Activated T-helper 9 cell treated with anti-CD3 and anti-CD28 coated beads, Interleukin-2, amount 50 U/mL, for 16 hours (primary cell): ENCODE results near the gene DHRS7C.

Experiments
- DNase-seq: peaks from one replicate; pipeline ENCODE4 v3.0.0-alpha.2; 2020; ENCODE audit warnings: low read depth

DHRS7C gene, protein sequence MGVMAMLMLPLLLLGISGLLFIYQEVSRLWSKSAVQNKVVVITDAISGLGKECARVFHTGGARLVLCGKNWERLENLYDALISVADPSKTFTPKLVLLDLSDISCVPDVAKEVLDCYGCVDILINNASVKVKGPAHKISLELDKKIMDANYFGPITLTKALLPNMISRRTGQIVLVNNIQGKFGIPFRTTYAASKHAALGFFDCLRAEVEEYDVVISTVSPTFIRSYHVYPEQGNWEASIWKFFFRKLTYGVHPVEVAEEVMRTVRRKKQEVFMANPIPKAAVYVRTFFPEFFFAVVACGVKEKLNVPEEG

DNA sequence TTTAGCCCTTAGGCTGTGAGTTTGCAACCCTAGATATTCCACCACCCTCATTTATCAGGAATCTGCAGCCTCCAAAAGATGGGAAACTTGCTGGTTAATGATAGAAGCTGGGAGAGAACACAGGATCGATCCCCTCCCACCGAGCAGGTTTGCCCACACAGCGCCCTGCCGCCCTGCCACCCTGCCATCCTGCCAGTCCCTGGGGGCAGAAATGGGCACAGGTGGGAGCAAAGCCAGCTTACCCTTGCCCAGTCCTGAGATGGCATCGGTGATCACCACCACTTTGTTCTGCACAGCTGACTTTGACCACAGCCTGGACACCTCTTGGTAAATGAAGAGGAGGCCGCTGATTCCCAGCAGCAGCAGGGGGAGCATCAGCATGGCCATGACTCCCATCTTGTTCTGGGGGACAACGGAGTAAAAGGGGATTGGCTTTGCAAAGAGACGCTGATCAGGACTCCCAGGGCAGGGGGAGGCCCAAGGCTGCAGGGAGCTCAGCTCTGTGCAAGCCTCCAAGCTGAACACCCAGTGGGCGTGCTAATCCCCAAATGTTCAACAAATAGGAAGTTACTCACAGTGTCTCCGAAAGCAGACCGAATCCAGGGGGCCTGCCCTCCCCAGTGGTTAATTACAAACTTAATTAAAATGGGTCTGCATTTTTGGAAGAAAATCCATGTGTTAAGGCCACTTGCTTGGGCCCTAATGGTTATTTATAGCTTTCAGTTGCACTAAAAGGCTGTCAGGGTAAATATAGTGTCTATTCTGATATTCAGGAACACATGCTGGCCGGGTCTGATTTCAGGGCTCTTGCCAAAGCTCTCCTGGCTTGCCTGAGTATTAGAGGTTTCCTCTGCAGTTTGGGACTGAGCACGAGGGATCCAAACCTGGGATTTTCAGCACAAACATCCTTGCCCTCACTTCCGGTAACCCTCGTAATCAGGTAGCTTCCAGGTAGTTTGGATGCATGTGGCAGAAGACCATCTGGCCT lies at the start of gene DHRS7C:
Gene DHRS7C (minus strand): TSS at position 704 of the 988 bp plus-strand sequence. CDS start 308 bp downstream, at position 396.
- no peak for DNase-seq

DNA sequence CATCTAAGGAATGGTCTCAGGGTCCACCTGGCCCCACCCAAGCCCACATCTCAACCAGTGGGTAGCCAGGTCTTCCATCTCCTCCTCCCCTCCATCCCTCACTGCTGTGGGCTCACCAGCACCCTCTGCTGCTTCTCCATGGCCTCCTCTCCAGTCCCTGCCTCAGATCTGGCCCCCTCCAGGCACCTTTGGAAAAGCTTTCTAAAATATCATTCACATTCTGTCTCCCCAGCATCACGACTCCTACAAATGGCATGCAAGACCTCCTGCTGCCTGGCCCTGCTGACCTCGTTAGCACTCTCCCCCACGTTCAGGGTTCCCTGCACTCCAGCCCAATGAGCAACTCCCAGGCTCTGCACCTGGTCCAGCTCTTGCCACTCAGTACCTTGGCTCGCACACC lies 48.0 kb upstream of the DHRS7C start:
- no peak for DNase-seq

DNA sequence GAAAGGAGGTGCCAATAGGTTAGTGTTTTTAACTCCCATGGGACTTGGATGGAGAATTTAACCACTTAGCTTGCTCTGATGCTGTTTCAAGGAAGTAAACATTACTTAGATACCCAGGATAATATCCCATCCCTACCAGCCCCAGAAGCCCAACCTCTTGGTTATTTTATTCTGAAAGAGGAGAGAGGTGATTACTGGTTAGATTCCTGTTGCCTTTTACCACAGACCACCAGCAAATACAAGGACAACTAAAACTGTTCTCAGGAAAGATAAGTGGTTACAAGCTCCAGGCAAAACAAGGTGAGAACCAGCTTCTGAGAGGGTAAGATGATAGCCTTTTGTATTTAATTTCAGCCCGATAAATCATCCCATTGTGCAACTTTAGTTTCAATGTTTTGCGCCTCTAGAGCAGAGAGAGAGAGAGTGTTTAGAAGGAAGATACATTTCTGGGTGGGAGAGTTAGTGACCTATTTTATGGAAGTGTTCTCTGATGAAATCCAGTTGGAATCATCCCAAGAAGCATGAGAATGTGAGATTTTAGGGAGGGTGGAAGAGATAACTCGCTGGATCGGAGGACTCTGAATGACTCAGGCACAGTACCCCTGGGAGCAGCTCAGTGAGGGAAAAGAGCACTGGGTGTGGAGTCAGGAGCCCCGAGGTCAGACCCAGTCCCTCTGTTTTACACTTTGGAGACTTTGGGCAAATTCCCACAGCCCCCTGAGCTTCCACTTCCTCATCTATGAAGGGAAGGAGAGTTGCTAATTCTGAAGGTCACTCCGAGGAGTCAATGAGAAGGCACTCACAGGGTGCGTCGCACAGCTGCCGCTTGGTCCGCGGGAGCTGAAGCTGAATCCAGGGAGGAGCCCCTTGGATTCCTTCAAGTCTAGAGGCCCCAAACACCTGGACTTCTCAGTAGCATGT lies 46.4 kb upstream of the DHRS7C start:
- DNase-seq: no peak

DNA sequence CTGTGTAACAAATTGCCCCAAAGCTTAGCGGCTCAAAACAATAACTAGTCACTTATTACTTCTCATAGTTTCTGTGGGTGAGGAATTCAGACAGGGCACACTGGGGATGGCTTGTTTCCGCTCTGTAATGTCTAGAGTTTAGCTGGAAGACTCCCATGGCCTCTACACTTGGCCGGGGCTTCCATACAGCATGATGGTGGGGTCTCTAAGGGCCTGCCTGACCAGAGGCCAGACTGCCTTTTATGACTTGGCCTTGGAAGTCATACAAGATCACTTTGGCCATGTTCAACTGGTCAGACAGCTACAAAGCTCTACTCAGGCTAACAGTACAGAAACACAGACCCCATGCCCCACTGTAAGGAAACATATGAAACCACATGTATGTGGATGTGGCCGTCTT lies 42.5 kb upstream of the DHRS7C start:
- DNase-seq: no peak

DNA sequence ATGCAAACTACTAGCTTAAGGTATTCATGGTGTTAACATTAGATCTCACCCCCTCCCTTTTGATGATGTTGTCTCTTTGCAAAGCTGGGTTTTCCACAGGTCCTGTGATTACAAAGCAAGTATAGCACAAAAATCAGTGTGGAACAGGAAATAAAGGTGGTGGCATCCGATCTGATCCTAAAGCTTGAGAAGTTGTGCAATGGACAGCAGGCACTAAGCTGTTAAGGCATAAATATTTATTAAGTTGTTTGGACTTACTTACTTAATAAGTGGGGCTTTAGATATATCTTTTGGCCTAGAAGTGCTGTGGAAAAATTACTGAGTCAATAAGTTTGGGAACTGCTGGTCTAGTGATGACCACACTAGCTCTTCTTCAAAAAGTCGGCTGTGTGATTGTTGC lies 39.3 kb upstream of the DHRS7C start:
- DNase-seq: no peak

DNA sequence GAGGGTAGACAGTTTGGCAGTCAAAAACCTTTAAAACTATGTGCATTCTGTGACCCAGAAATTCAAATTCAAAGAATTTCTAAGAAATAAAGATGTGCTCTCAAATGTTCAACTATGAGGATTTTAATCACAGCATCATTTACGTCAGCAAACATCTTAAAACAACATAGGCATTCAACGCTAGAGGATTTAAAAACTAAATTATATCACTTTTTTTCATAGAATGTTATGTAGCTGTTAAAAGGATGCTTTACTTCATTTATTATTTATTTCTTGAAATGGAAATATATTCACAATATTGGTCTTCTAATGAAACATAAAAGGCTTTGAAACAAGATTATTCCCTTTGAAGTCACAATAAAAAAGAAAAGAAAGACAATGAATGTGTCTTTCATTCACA lies 38.0 kb upstream of the DHRS7C start:
- DNase-seq: no peak

DNA sequence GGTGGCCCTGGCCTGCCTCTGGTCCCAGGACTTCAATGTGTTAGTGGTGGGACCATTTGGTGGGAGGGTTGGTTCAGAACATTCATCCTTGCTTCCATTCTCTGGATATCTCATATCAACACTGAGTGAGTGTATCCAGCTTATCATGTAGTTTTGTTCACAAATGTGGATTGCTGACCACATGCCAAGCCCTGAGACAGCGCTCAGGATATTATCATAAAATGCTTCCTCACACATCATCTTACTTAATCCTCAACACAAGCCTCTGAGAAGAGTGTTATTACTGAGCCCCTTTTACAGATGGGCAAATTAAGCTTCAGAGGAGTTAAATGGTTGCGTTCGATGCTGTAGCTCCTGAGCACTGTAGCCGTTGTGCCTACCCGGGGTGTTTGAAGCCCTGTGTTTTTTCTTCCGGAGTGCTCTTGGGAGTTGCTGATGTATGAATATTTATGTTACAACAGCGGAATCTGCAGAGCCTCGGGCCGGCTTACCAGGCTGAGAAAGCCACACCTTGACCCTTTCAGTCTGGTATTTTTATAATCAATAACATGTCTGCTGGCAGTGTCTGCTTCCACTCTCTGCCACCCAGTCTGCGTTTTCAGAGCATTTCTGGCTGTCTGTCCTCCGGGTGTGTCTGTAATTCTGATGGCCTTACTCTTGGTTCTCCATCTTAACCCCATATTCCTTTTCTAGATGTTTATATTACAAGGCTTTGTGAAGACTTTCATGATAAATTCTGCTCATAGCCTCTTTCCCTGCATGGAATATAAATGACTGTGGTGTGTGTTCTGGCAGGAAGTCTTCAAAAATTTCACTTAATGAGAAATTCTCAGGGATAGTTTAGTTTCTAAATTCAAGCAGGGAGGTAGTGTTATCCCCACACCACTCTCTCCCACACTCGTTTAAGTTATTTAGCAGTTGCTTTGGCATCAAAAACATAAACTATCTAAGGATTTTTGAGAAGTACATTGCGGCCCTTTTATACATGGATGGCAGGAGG lies 37.2 kb upstream of the DHRS7C start:
- no peak for DNase-seq

DNA sequence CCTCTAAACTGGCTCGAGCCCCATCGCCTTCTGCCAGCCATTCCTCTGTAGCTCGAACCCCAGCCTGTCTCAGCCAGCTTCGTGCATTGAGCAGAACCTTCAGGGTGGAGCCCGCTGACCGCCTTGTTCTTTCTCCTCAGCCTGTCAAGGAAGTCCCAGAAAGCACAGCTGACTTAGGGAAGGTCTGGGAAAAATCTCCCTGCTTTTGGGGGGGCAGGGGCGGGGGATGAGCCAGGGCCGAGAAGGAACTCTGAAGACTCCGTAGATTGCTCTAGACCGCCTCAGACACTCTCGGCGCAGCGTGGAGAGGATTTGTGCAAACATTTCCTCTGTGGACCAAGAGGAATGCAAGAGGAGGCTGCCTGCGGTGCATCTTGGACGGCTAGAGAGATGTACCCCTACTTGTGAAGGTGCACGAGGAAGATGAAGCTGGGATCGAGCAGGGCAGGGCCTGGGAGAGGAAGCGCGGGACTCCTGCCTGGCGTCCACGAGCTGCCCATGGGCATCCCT lies 34.3 kb upstream of the DHRS7C start, which contains the start of gene GLP2R:
Gene GLP2R (plus strand): TSS at position 284 of the 510 bp plus-strand sequence. CDS start 140 bp downstream, at position 424.
- no peak for DNase-seq

DNA sequence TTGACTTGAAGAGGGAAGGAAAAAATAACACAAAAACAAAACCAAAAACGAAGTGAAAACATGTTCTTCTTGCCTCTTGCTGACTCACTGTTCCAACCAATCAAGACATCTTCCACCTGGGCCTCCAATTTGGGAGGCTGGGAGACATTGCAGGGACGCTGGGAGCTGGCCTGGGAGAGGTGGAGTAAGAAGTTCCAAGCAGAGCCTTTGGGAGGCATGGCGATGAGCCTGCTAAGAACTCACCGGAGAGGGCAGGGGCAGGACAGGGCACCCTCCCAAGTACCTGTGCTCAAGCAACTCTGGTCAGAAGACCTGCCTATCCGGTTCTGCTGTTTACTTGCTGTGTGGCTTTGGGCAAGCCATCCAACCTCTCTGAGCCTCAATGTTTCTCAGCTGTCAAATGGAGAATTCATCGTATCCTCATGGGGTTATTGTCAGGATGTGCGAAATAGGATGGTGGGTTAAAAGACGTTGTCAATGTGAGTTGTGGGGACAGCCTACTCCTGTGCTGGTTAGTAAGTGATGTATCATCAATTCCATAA lies 33.5 kb upstream of the DHRS7C start:
- no peak for DNase-seq

DNA sequence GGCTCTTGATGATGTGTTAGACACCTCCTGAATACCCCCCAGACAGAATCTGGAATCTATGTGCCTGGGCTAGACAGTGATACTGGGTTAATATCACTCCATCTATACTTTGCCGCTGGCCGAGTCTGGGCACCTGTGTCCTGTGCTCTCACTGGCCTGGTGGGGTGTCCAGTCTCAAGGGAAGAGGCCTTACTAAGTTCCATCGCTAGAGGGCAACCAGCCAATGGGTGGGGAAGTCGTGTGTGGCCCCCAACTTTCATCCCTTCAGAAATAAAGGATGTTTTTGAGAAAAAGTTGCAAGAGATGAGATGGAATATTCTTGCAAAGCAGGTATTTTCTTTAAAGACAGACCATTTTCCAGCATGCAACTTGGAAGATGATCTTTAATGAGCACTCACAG lies 32.7 kb upstream of the DHRS7C start:
- DNase-seq: no peak

DNA sequence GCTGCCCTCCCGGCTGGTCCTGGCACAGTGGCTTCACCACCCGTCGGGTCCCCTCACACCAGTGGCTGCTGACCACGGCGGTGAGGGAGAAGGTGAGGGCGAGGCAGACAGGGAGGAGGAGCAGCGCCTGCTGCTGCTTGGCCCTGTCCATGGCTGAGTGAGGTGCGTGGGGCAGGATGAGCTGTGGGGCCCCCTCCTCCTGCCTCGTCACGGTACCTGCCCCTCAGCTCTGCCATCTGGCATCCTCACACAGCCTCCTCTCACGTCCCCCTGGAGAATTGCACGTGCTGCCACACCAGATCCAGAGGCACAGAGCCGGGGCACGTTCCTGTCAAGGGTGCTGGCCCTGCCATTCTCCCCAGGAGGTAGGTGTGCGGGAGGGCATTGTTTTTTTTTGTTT lies 30.5 kb upstream of the DHRS7C start, which contains the start of gene GSG1L2:
Gene GSG1L2 (minus strand): TSS at position 159 of the 400 bp plus-strand sequence. CDS start 8 bp downstream, at position 151.
- DNase-seq: no peak

DNA sequence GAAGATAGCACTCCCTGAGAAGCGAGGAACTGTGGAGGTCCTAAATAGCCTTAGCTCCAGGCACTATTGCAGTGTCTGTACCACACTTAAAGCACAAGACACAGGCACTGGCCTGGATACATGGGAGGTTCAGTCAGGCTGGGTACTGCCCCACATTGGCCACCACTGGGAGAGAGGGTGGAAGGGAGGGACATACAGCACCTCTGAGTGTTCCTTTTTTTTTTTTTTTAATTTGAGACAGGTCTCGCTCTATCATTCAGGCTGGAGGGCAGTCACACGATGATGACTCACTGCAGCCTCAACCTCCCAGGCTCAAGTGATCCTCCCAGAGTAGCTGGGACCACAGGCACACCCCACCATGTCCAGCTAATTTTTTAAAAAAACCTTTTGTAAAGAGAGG lies 29.1 kb upstream of the DHRS7C start:
- DNase-seq: no peak

DNA sequence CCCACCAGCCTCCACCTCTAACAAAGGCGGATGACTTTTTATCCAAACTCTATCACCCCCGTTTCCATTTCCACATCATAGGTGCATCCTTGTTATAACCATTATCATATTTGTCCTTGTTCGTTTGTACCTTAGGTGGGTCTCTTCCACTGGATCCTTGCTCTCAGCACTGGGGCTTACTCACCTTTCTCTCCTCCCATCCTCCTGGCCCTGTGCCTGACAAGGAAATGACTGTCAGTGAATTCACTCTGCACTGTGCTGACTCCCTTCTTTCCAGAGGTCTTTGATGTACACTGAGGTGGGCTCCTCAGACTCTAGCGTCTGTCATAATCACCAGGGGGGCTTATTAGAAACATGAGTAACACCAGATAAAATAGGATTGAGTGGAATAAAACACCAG lies 27.4 kb upstream of the DHRS7C start:
- no peak for DNase-seq

DNA sequence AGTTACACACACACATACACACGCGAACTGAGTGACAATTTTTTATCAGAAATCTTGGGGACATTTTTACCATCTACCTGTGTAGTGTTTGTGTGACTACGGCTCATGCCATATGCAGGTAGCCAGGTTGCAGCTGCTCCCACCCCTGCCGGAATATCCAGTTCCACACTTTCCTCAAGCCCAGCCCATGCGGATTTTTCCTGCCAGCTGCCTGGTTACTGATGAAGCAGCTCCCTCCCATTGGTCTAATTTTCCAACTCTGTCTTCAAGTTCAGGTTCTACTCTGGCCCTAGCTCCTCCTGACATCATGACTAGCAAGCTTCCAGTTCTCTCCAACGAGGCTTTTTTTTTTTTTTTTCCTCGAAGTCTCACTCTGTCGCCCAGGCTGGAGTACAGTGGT lies 25.7 kb upstream of the DHRS7C start:
- DNase-seq: no peak

DNA sequence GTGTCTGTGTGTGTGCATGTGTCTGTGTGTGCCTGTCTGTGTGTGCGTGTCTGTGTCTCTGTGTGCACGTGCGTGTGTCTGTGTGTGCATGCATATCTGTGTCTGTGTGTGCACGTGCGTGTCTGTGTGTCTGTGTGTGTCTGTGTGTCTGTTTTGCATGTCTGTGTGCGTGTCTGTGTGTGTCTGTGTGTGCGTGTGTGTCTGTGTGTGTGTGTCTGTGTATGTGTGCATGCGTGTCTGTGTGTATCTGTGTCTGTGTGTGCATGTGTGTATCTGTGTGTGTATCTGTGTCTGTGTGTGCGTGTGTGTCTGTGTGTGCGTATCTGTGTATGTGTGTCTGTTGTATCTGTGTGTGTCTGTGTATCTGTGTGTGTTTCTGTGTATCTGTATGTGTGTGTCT lies 25.1 kb upstream of the DHRS7C start:
- no peak for DNase-seq

DNA sequence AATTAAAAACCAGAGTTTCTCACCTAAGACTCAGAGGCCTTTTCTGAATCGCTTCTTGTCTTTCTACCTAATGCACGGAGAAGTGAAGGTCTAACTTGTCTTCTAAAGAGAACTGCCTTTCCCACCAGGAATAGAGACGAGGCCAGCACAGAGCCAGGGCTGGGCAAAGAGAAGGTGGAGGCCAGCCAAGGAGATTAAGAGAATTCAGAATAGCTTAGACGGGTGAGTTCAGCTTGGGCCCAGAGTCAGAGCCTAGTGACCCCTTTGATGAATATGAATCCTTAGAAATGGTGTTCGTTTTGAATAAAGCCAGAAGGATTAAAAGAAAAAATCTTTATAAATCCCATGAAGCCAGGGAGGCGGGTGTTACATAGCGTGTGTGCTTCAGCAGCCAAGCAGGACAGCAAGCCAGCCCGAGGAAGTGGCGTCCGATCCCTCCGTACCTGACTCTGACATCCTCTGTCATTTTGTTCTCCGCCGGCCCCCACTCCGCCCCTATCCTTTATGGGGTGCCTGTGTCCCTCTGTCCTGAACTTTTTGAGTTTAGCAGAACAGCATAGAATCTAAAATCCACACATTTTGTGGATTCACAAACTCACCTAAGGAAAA lies 23.0 kb upstream of the DHRS7C start:
- DNase-seq: no peak

DNA sequence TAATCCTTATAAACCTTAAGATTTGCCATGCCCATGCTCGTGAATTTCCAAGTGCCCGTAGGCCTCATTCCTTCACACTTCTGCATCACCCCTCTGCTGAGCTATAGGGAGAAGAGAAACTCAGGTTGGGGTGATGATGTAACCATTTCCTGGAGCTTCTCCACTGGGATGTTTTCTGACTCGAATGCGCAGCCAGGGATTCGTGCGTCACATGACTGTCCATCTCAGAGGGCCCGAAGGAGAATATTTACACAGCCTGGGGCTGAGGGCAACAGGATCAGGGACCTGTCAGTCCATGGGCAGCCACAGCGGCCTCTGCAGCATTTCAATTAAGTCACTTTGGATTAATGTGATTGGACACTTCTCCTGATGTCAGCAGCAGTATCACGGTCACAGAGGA lies 21.8 kb upstream of the DHRS7C start:
- no peak for DNase-seq

DNA sequence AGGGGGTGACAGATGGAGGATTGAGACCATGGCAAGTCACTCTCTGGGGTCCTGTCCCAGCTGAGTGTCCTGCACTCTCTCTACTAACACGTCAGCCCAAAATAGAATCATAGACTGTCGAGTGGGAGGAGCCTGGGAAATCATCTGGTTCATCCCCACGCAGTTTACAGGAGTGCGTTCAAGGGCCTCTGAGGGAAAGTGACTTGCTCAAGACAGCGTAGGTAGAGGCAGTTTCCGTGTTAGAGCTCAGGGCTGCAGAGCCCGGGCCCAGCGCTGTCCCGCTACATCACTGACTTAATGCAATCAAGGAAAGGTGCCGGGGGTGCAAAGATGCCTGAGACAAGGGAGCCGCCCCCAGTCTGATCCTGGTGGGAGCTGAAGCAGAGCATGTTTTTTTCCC lies 20.1 kb upstream of the DHRS7C start:
- DNase-seq: no peak

DNA sequence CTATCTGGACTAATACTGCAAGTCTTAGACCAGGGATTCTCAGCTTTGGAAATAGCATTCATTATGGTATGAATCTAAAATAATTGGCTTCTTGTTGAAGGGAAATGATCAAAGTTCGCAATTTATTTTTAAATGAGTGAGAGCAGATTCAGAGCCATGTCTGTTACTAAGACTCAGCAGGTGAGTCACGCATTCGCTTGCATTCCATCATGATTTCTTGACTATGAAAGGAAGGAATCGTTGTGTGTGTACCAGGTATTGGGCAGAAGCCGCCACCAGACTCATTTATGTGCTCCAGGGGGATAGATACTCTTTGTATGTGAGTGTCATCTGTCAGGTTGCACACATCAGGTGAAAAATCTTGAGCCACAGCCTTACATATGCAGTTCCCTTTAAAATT lies 19.7 kb upstream of the DHRS7C start:
- no peak for DNase-seq
